GM15510 (cell line): Measurements from ENCODE around the gene UPK3BL2.
"Not testable (repeated sequence)": the region's sequence is repeated elsewhere in the genome, so short reads cannot be mapped to it uniquely, and the experiment has no call there.

Experiments used
- POLR2A ChIP-seq: IDR thresholded peaks from 3 replicates; pipeline ENCODE4 v1.6.1; 2011; ENCODE audit warnings: borderline replicate concordance; ENCODE audit not compliant: insufficient read length; ENCODE audit errors: extremely low read depth

The UPK3BL2 gene

GRCh38 chr7:102543596-102543995 lies at the start of gene UPK3BL2:
UPK3BL2 (minus strand) TSS chr7:102543696; CDS start chr7:102543636, 60 bp downstream.
- TF ChIP-seq POLR2A: not testable (repeated sequence)

GRCh38 chr7:102572261-102573239 lies 29.1 kb upstream of the UPK3BL2 start, which contains the start of gene POLR2J3:
POLR2J3 (minus strand) TSS chr7:102572583; CDS start chr7:102572521, 62 bp downstream.
- TF ChIP-seq POLR2A: peak; percentile 32

- not testable (repeated sequence) for TF ChIP-seq POLR2A
Measured at GRCh38 chr7:102550808-102551422, 7.4 kb upstream of the UPK3BL2 start, which contains the start of gene SPDYE2. SPDYE2 (plus strand) TSS chr7:102551226; CDS start chr7:102553256, 2,030 bp downstream.

- not testable (repeated sequence) for TF ChIP-seq POLR2A
Measured at GRCh38 chr7:102517550-102518147, 25.8 kb downstream of the UPK3BL2 start, which contains the start of gene RASA4B. RASA4B (minus strand) TSS chr7:102517777; CDS start chr7:102517710, 67 bp downstream.
